NCI-H82 (cell line): ENCODE results near the gene GJC2.
"Not testable (repeated sequence)": the region's sequence is repeated elsewhere in the genome, so short reads cannot be mapped to it uniquely, and the experiment has no call there.

Source experiments
- DNase-seq: peaks from one replicate; lab custom pipeline; 2025; lab: John Stamatoyannopoulos, UW

The GJC2 gene

DNA sequence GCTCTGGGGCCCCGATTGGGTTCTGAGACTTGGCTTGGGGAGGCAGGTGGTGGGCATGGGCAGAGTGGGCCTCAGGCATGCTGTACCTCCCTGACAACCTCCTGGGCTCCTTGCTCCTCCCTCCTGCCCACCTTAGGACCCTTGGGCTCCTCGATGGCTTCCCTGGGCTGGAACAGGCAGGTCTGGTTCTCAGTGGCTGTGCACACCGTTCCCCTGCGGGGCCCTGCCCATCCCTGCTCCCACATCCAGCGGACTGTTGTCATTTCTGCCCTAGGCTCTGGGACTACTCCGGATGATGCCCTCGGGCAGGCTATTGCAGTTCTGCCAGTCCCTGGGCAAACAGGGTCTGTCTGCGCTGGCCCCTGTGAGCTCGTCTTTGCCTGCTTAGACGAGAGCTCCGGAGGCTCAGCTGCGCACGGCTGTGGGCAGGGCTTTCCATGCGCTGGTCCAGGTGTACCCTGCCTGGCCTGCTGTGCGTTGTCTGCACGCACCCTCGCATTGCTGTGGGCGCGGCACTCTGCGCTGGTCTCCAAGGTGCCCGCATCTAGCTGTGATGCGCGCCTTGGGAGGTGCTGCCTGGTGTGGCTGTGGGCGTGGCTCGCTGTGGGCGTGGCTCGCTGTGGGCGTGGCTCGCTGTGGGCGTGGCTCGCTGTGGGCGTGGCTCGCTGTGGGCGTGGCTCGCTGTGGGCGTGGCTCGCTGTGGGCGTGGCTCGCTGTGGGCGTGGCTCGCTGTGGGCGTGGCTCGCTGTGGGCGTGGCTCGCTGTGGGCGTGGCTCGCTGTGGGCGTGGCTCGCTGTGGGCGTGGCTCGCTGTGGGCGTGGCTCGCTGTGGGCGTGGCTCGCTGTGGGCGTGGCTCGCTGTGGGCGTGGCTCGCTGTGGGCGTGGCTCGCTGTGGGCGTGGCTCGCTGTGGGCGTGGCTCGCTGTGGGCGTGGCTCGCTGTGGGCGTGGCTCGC, 24.1 kb downstream of the GJC2 start:
- peak; percentile 36 for DNase-seq

- DNase-seq = peak; percentile 44
These were observed 25.0 kb downstream of the GJC2 start for GRCh38 chr1:228174482-228175315.

GRCh38 chr1:228175316-228176023, 25.7 kb downstream of the GJC2 start:
- DNase-seq = no peak

- DNase-seq = no peak
These were observed 26.3 kb downstream of the GJC2 start for GRCh38 chr1:228176024-228176395.

DNA sequence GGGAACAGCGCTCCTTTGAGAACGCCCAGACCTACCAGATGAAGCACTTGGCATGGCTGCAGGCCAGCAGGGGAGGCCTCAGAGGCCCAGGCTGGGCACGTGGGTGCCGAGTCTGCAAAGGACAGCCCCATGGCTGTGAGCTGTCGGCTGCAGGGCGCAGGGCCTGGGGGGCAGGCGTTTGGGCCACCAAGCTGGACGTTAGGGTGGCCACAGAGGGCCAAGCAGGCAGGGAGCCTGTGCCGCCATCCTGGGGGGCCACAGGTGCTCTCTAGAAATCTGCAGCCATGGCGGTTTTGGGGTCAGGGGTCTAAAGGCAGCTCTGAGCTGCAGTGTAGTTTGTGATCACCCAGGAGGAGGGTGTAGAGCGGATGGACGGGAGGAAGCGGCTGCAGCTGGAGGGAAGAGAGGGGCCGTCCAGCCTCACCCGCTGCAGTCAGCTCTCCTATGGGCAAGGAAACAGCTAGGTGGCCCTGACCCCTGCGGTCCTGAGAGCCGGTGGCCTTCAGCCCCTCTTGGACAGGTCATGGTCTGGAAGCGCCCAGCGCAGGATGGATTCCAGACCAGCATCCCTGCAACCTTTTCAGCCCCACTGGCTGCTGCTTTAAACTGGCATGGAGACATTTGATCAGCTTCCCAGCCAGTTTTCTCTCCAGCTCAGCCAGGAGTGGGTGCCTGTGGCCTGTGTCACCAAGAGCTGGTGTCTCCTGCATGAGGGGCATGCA, 26.9 kb downstream of the GJC2 start:
- no peak for DNase-seq

- DNase-seq = no peak
These were observed 27.4 kb downstream of the GJC2 start for GRCh38 chr1:228177183-228177475.

- no peak for DNase-seq
These were observed 28.3 kb downstream of the GJC2 start for GRCh38 chr1:228177721-228178710.

- DNase-seq = no peak
These were observed 29.3 kb downstream of the GJC2 start for GRCh38 chr1:228178737-228179684.

DNA sequence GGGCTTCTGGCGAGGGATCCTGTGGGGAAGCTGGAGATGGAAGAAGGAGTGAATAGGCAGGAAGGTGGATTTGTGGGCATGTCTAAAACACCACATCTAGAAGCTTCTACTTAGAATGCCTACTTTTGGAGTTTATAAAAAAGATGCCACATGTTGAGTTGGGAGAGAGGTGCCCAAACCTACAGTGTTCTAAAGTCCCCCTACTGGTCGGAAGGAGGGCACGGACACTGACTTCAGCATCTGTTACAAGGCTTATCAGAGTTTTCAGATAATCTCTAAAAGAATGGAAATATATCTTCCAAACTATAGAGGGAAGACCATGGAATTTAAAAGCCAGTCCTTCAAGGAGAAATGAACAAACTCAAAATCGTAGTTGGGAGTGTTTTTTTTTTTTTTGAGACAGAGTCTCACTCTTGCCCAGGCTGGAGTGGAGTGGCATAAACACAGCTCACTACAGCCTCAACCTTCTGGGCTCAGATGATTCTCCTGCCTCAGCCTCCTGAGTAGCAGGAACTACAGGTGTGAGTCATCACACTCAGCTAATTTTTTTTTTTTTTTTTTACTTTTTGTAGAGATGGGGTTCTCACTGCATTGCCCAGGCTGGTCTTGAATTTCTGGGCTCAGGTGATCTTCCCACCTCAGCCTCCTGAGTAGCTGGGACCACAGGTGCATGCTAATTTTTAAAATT, 30.7 kb downstream of the GJC2 start:
- DNase-seq = peak; percentile 48

DNA sequence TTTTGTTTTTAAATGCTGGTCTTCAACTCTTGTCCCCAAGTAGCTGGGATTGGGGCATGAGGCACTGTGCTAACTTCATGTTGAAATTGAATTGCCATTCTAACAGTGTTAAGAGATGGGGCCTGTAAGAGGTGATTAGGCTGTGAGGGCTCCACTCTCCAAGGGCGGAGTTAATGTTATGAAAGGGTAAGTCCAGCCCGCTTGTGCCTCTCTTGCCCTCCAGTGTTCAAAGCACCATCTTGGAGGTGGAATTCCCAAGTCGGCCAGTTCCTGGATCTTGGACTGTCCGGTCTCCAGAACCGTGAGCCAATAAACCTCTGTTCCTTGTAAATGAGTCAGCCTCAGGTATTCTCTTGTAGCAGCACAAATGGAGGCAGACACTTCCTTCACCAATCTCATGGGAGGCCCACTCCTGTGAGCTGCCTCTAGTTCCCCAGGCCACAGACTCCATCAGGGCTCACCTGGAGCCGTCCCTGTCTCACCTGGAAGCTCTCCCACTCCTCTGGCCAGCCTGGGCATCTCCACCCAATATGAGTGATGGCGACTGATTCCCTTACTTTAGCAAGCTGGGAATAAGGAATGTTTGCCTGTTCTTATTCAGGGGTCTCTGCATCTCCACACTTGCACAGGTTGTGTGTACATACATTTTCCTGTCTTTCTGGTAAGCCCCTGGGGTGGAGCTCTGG, 31.4 kb downstream of the GJC2 start:
- no peak for DNase-seq

DNA sequence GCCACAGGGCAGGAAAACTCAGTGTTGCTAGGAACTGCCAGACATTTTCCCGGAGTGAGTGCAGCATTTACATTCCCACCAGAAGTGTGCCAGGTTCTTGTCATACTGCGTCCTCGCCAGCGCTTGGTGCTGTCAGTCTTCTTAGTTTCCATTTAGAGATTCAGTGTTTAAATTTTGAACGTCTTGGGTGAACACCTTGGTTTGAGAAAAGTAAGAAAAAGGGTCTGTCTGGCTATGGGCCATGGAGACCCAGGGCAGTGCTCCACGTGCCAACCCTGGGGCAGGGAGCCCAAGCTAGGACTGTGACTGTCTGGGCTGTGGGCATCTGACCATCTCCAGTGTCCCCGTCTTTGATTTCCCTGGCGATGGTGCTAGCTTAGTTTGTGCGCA, 31.9 kb downstream of the GJC2 start:
- DNase-seq = no peak

GRCh38 chr1:228182296-228183030, 32.7 kb downstream of the GJC2 start:
- no peak for DNase-seq

DNA sequence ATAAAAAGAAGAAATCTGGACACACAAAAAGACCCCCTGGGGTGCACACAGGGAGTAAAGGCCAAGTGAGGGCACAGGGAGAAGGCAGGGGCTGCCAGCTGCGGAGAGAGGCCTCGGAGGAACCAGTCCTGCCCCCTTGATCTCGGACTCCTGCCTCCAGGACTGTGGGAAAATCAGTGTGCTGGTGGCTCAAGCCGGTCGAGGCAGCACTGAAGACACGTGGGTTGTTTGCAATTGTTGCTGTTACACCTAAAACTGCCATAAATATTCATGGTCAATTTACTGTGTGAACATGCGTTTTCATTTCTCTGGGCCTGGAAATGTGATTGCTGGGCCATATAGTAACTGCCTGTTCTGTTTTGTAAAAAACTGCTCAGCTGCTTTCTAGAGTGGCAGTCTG, 34.4 kb downstream of the GJC2 start:
- no peak for DNase-seq

GRCh38 chr1:228185641-228185965, 35.9 kb downstream of the GJC2 start:
- DNase-seq = no peak

DNA sequence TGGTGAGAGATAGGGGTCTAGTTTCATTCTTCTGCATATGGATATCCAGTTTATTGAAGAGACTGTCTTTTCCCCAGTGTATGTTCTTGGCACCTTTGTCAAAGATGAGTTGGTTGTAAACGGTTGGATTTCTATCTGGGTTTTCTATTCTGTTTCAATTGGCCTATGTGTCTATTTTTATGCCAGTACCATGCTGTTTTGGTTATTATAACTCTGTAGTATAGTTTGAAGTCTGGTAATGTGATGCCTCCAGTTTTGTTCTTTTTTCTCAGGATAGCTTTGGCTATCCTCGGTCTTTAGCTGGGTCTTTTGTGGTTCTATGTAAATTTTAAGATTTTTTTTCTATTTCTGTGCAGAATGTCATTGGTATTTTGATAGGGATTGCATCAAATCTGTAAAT, 38.5 kb downstream of the GJC2 start:
- not testable (repeated sequence) for DNase-seq

DNA sequence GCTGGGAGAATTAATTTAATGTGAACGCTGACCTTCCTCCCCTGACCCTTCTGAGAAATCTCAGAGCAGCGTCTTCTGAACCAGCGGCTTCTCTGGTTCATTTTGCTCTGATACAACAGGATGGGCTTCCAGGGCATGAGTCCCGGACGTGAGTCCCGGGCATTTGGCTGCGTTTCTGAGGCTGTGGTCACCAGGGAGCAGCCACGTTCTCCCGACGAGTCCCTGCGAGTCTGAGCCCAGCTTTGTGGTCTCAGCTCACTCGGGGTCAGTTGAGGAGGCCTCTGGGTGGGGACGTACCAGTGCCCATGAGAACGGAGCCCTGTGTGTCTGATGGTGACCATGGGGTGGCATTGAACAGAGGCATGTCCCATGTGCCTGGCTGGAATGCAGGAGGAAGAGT, 40.5 kb downstream of the GJC2 start:
- no peak for DNase-seq

DNA sequence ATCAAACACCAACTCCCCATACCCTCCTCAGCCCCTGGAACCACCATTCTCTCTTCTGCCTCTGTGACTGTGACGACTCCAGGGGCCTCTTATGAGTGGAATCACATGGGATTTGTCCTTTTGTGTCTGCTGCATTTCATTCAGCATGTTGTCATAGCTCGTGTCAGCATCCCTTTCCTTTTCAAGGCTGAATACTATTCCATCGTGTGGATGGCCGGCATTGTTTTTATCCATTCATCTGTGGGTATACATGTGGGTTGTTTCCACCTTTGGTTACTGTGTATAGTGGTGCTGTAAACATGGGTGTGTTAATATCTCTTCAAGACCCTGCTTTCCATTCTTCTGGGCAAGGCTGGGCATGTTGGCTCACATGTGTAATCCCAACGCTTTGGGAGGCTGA, 41.0 kb downstream of the GJC2 start:
- DNase-seq = no peak

DNA sequence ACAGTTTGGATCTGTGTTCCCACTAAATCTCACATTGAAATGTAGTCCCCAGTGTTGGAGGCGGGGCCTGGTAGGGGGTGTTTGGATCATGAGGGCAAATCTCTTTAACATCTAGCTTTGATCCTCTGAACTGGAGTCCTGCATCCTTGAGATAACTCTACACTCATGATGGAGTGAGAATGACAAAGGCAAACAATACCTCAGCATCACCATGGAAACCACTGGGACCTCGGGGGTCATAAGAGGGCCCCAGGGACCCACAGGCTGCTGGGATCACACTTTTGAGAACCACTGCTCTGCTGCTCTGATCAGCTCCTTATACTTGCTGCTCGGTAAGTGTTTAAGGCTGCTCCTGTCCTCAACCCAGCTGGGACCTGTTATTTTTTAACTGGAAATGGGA, 44.7 kb downstream of the GJC2 start:
- no peak for DNase-seq
